Tibial artery (tissue), 4 donors: ENCODE results near the gene KDM2A.

ENCODE experiments used
- DNase-seq, 2 donors: peaks; one replicate each; pipeline ENCODE4 v3.0.0-alpha.2; 2019
- H3K27ac ChIP-seq, 2 donors: fragments of 200-600 bp; sonication (generic) in 1 of 2; 1 replicate in 1 of 2; 2 replicates in 1 of 2; pipeline ENCODE4 v1.5.1; 2018 to 2019; ENCODE audit warnings: mild to moderate bottlenecking in 1 of 2
- H3K27me3 ChIP-seq, 2 donors: fragments of 200-600 bp; sonication (generic) in 1 of 2; one replicate each; pipeline versions ENCODE4 v1.5.1 to v1.6.0; 2016 to 2019
- H3K36me3 ChIP-seq, 3 donors: fragments of 200-600 bp; sonication (generic) in 2 of 3; one replicate each; pipeline ENCODE4 v1.5.1; 2016 to 2019; ENCODE audit warnings: mild to moderate bottlenecking in 2 of 3
- H3K4me1 ChIP-seq, 4 donors: fragments of 200-600 bp; sonication (generic) in 2 of 4; 1 replicate in 3 of 4; 2 replicates in 1 of 4; pipeline ENCODE4 v1.5.1; 2016 to 2019
- H3K4me3 ChIP-seq, 2 donors: fragments of 200-600 bp; sonication (generic) in 1 of 2; 1 replicate in 1 of 2; 2 replicates in 1 of 2; pipeline ENCODE4 v1.5.1; 2018 to 2019; ENCODE audit warnings: mild to moderate bottlenecking in 2 of 2
- H3K9me3 ChIP-seq, 3 donors: fragments of 200-600 bp; sonication (generic) in 1 of 3; one replicate each; pipeline ENCODE4 v1.5.1; 2016 to 2019
- CTCF ChIP-seq, 2 experiments: fragments of 200-600 bp in 1 of 2; fragments of 450-650 bp in 1 of 2; IDR thresholded peaks; one replicate each; pipeline ENCODE4 v1.5.1; 2017 to 2019; ENCODE audit warnings: antibody characterized with exemption in 2 of 2, mild to moderate bottlenecking in 1 of 2, moderate library complexity in 1 of 2
- intact Hi-C: fragments of 100-400 bp; cut with DNase I; formaldehyde crosslinking; loops from one replicate; pipeline ENCODE4 v1.15.0; 2023; ENCODE audit warnings: low total_unique reads

Gene KDM2A

GRCh38 chr11:67095214-67095507 is 23.9 kb upstream of the KDM2A start:
- H3K4me1 ChIP-seq, result no peaks in the 10 kb centered on the region
- intact Hi-C loops, result no loop called here
- DNase-seq, result no peak

GRCh38 chr11:67098799-67099429 is 20.1 kb upstream of the KDM2A start:
- Histone ChIP-seq H3K4me1 (no peaks in the 10 kb centered on the region), H3K27me3 (peaks cover 0 to under 1% of the 10 kb centered on the region in 2 donors), H3K4me3 (no peak overlapping the region), H3K36me3 (no peaks in the 10 kb centered on the region), H3K27ac (no peak overlapping the region), H3K9me3 (no peaks in the 10 kb centered on the region)
- DNase-seq, result no peak
- intact Hi-C loops, result no loop called here
- TF ChIP-seq CTCF (IDR thresholded peaks at IDR 0.05), result no peak

More at GRCh38 chr11:67095214-67095507, 23.9 kb upstream of the KDM2A start:
- Histone ChIP-seq H3K9me3 (no peaks in the 10 kb centered on the region), H3K27ac (no peak overlapping the region), H3K27me3 (no peaks in the 10 kb centered on the region), H3K36me3 (no peaks in the 10 kb centered on the region), H3K4me3 (no peak overlapping the region)
- no peak for TF ChIP-seq CTCF (IDR thresholded peaks at IDR 0.05)

- DNase-seq, result no peak
- no peak for TF ChIP-seq CTCF (IDR thresholded peaks at IDR 0.05)
- intact Hi-C loops, result no loop called here
These were observed 19.2 kb upstream of the KDM2A start for GRCh38 chr11:67099831-67100324.

GRCh38 chr11:67102664-67103063 is 16.4 kb upstream of the KDM2A start:
- TF ChIP-seq CTCF (IDR thresholded peaks at IDR 0.05), result no peak
- intact Hi-C loops, result no loop called here
- no peak for DNase-seq
- Histone ChIP-seq H3K4me3 (no peak overlapping the region), H3K9me3 (no peaks in the 10 kb centered on the region), H3K36me3 (no peaks in the 10 kb centered on the region), H3K4me1 (no peaks in the 10 kb centered on the region), H3K27ac (no peak overlapping the region), H3K27me3 (peaks cover 0 to 2% of the 10 kb centered on the region in 2 donors)

More at GRCh38 chr11:67099831-67100324, 19.2 kb upstream of the KDM2A start:
- Histone ChIP-seq H3K27me3 (peaks cover 0 to 2% of the 10 kb centered on the region in 2 donors), H3K27ac (no peak overlapping the region), H3K4me3 (no peak overlapping the region), H3K9me3 (no peaks in the 10 kb centered on the region), H3K4me1 (no peaks in the 10 kb centered on the region), H3K36me3 (no peaks in the 10 kb centered on the region)

GRCh38 chr11:67105964-67106363 is 13.1 kb upstream of the KDM2A start:
- TF ChIP-seq CTCF (IDR thresholded peaks at IDR 0.05), result no peak
- DNase-seq, result no peak
- H3K27me3 ChIP-seq, result peaks cover 0 to 2% of the 10 kb centered on the region in 2 donors
- H3K9me3 ChIP-seq, result no peaks in the 10 kb centered on the region
- H3K36me3 ChIP-seq, result no peaks in the 10 kb centered on the region
- no peak overlapping the region for H3K4me3 ChIP-seq
- H3K27ac ChIP-seq, result no peak overlapping the region
- intact Hi-C loops, result no loop called here
- peaks cover 0 to 6% (median 4%) of the 10 kb centered on the region in 4 donors for H3K4me1 ChIP-seq
